SK-N-SH (cell line): ENCODE results near the gene CDH4. TPM values are rescaled to one million over a fixed set of nuclear protein-coding genes. Genes with fewer than 3 reads are reported as not detected.

Experiments
- CTCF ChIA-PET: fragments of 300-600, 350-600 bp; formaldehyde crosslinking; extraction: SDS; loops from one replicate; lab custom pipeline; 2021; lab: Yijun Ruan, JAX
- POLR2A ChIA-PET: fragments of 350-600 bp; sonication (Branson Sonifier 250); formaldehyde crosslinking; extraction: SDS; loops from one replicate; lab custom pipeline; 2020; ENCODE audit warnings: antibody characterized with exemption, inconsistent platforms; lab: Yijun Ruan, JAX
- DNase-seq: peaks from one replicate; pipeline ENCODE4 v3.0.0; 2012
- H2AFZ ChIP-seq: fragments of 200-600 bp; sonication (generic); 2 replicates; pipeline ENCODE4 v1.8.1; 2016; ENCODE audit warnings: antibody characterized with exemption, mild to moderate bottlenecking, low read depth
- H3F3A ChIP-seq: fragments of 200-600 bp; sonication (generic); replicated peaks from 2 replicates; pipeline ENCODE3; 2016; ENCODE audit warnings: antibody characterized with exemption, mild to moderate bottlenecking; ENCODE audit not compliant: insufficient read depth
- H3K27ac ChIP-seq, 2 experiments: fragments of 200-500 bp in 1 of 2; fragments of 200-600 bp in 1 of 2; sonication (Bioruptor generic) in 1 of 2; sonication (generic), shearing (Covaris generic) in 1 of 2; 2 replicates each; pipeline versions ENCODE4 v1.5.1 to v1.6.1; 2014 to 2016; ENCODE audit warnings: low read depth in 2 of 2, inconsistent platforms in 1 of 2, low read length in 1 of 2, mild to moderate bottlenecking in 1 of 2, mixed read lengths in 1 of 2
- H3K27me3 ChIP-seq: fragments of 200-600 bp; sonication (generic), shearing (Covaris generic); 2 replicates; pipeline ENCODE4 v1.6.1; 2016; ENCODE audit warnings: mixed run types; ENCODE audit not compliant: insufficient read depth
- H3K36me3 ChIP-seq, 2 experiments: fragments of 200-500 bp in 1 of 2; fragments of 200-600 bp in 1 of 2; sonication (Bioruptor generic) in 1 of 2; sonication (generic) in 1 of 2; replicated peaks in 1 of 2; 2 replicates each; pipeline versions ENCODE3 to v1.5.1; 2014 to 2016; ENCODE audit warnings: low read length in 1 of 2, mild to moderate bottlenecking in 1 of 2; ENCODE audit not compliant: insufficient read depth in 2 of 2, control insufficient read depth in 1 of 2
- H3K4me1 ChIP-seq, 2 experiments: fragments of 200-500 bp in 1 of 2; fragments of 200-600 bp in 1 of 2; sonication (Bioruptor generic) in 1 of 2; sonication (generic), shearing (Covaris generic) in 1 of 2; 2 replicates each; pipeline versions ENCODE4 v1.5.1 to v1.6.1; 2014 to 2016; ENCODE audit warnings: low read depth in 1 of 2, low read length in 1 of 2, mixed run types in 1 of 2; ENCODE audit not compliant: insufficient read depth in 2 of 2, control insufficient read depth in 1 of 2
- H3K4me2 ChIP-seq: fragments of 200-600 bp; sonication (generic), shearing (Covaris generic); 2 replicates; pipeline ENCODE4 v1.6.1; 2017; ENCODE audit warnings: mixed run types
- H3K4me3 ChIP-seq, 2 experiments: fragments of 200-500 bp in 1 of 2; fragments of 200-600 bp in 1 of 2; sonication (Bioruptor generic) in 1 of 2; sonication (generic), shearing (Covaris generic) in 1 of 2; 2 replicates each; pipeline versions ENCODE4 v1.5.1 to v1.8.1; 2014 to 2016; ENCODE audit warnings: low read depth in 2 of 2, inconsistent platforms in 1 of 2, low read length in 1 of 2, mild to moderate bottlenecking in 1 of 2, mixed read lengths in 1 of 2, moderate library complexity in 1 of 2
- H3K79me2 ChIP-seq: fragments of 200-600 bp; sonication (generic); 2 replicates; pipeline ENCODE4 v1.8.1; 2017; ENCODE audit warnings: mild to moderate bottlenecking; ENCODE audit not compliant: insufficient read depth
- H3K9ac ChIP-seq: fragments of 200-600 bp; sonication (generic); 2 replicates; pipeline ENCODE4 v1.6.1; 2017; ENCODE audit warnings: mixed run types
- H3K9me2 ChIP-seq: fragments of 200-600 bp; sonication (generic); 2 replicates; pipeline ENCODE4 v1.6.1; 2017; ENCODE audit warnings: mixed run types
- H3K9me3 ChIP-seq: fragments of 200-600 bp; sonication (generic); 2 replicates; pipeline ENCODE4 v1.6.1; 2017; ENCODE audit warnings: mixed run types, mild to moderate bottlenecking, moderate library complexity
- H4K20me1 ChIP-seq: fragments of 200-600 bp; sonication (generic); 2 replicates; pipeline ENCODE4 v1.6.1; 2017; ENCODE audit warnings: mild to moderate bottlenecking, mixed run types; ENCODE audit not compliant: insufficient read depth
- ELF1 ChIP-seq: IDR thresholded peaks from 2 replicates; pipeline ENCODE4 v1.4.0; 2012
- FOSL2 ChIP-seq: IDR thresholded peaks from 2 replicates; pipeline ENCODE4 v1.4.0; 2012; ENCODE audit warnings: low read depth, mild to moderate bottlenecking, moderate library complexity, borderline replicate concordance
- FOXJ3 ChIP-seq: sonication (generic); formaldehyde crosslinking; IDR thresholded peaks from 2 replicates; pipeline ENCODE4 v1.5.1; 2020; ENCODE audit warnings: mild to moderate bottlenecking, missing genetic modification reagents
- GABPA ChIP-seq: IDR thresholded peaks from 2 replicates; pipeline ENCODE4 v1.4.0; 2012; ENCODE audit warnings: low read depth, mild to moderate bottlenecking
- GATA2 ChIP-seq: sonication (generic); formaldehyde crosslinking; IDR thresholded peaks from 2 replicates; pipeline ENCODE4 v1.5.0; 2020; ENCODE audit warnings: mild to moderate bottlenecking, missing genetic modification reagents
- IRF3 ChIP-seq: fragments of 150-350 bp; IDR thresholded peaks from 2 replicates; pipeline ENCODE4 v1.6.1; 2016; ENCODE audit warnings: mild to moderate bottlenecking, low read depth, low read length
- JUND ChIP-seq: IDR thresholded peaks from 2 replicates; pipeline ENCODE4 v1.4.0; 2012
- MEF2A ChIP-seq: IDR thresholded peaks from 2 replicates; pipeline ENCODE4 v1.4.0; 2012; ENCODE audit warnings: low read depth, borderline replicate concordance
- NRF1 ChIP-seq: IDR thresholded peaks from 2 replicates; pipeline ENCODE4 v1.6.1; 2012; ENCODE audit warnings: low read depth, mild to moderate bottlenecking, low read length
- POLR2AphosphoS5 ChIP-seq: IDR thresholded peaks from 2 replicates; pipeline ENCODE4 v1.6.1; 2012; ENCODE audit warnings: low read depth, low read length
- RCOR1 ChIP-seq: fragments of 150-350 bp; IDR thresholded peaks from 2 replicates; pipeline ENCODE4 v1.6.1; 2017; ENCODE audit warnings: antibody characterized with exemption, low read length
- RXRA ChIP-seq: IDR thresholded peaks from 2 replicates; pipeline ENCODE4 v1.4.0; 2012; ENCODE audit warnings: low read depth, mild to moderate bottlenecking, borderline replicate concordance
- SIN3A ChIP-seq: IDR thresholded peaks from 2 replicates; pipeline ENCODE4 v1.6.1; 2012; ENCODE audit warnings: low read depth, mild to moderate bottlenecking, low read length, moderate library complexity, borderline replicate concordance
- SMC3 ChIP-seq: IDR thresholded peaks from 2 replicates; pipeline ENCODE4 v1.6.1; 2012; ENCODE audit warnings: low read depth, low read length, improper control_type of control experiment
- TAF1 ChIP-seq: IDR thresholded peaks from 2 replicates; pipeline ENCODE4 v1.6.1; 2012; ENCODE audit warnings: low read depth, mild to moderate bottlenecking, low read length, moderate library complexity, borderline replicate concordance
- TCF12 ChIP-seq: IDR thresholded peaks from 2 replicates; pipeline ENCODE4 v1.4.0; 2012
- YY1 ChIP-seq: IDR thresholded peaks from 2 replicates; pipeline ENCODE4 v1.4.0; 2012; ENCODE audit warnings: low read depth, mild to moderate bottlenecking
- WGBS: methylation state at CpG from one replicate; pipeline ENCODE4 v1.1.6; 2017; ENCODE audit warnings: low lambda C conversion rate; 5-methylcytosine and 5-hydroxymethylcytosine counted together
- polyA plus RNA-seq, 3 experiments: library from polyadenylated mRNA; depleted of rRNA; stranded (reverse); fragments of >200 nt; gene quantifications; 2 replicates each; pipeline ENCODE4 v1.2.3, GENCODE V29; 2012
- TF ChIP-seq, protein P1 (sequence below): IDR thresholded peaks from 2 replicates; pipeline ENCODE4 v1.4.0; 2012; ENCODE audit warnings: low read depth, borderline replicate concordance
- TF ChIP-seq, protein P2 (sequence below): IDR thresholded peaks from 2 replicates; pipeline ENCODE4 v1.6.1; 2012; ENCODE audit warnings: mild to moderate bottlenecking, low read depth, low read length, moderate library complexity
- TF ChIP-seq, protein P3 (sequence below): fragments of 200-600 bp; sonication (generic); IDR thresholded peaks from 2 replicates; pipeline ENCODE4 v1.6.1; 2017; ENCODE audit warnings: antibody characterized with exemption, mild to moderate bottlenecking, moderate library complexity

Gene CDH4
- polyA plus RNA-seq, 1 of the 3 experiments (the other 2 are of a cell fraction): not detected

- no peak overlapping the region for H3K4me3 ChIP-seq
- H3K9ac ChIP-seq: no peak overlapping the region
- H3K4me2 ChIP-seq: no peak overlapping the region
- ChIA-PET CTCF (no interaction called here), POLR2A (no interaction called here)
- H3K36me3 ChIP-seq: no peaks in the 10 kb centered on the region
- H4K20me1 ChIP-seq: no peaks in the 10 kb centered on the region
- TF ChIP-seq, protein P1, sequence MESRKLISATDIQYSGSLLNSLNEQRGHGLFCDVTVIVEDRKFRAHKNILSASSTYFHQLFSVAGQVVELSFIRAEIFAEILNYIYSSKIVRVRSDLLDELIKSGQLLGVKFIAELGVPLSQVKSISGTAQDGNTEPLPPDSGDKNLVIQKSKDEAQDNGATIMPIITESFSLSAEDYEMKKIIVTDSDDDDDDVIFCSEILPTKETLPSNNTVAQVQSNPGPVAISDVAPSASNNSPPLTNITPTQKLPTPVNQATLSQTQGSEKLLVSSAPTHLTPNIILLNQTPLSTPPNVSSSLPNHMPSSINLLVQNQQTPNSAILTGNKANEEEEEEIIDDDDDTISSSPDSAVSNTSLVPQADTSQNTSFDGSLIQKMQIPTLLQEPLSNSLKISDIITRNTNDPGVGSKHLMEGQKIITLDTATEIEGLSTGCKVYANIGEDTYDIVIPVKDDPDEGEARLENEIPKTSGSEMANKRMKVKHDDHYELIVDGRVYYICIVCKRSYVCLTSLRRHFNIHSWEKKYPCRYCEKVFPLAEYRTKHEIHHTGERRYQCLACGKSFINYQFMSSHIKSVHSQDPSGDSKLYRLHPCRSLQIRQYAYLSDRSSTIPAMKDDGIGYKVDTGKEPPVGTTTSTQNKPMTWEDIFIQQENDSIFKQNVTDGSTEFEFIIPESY: no peak
- TF ChIP-seq RCOR1: no peak
- no peak for TF ChIP-seq ELF1
- no peak for TF ChIP-seq TAF1
- TF ChIP-seq POLR2AphosphoS5: no peak
- TF ChIP-seq RXRA: no peak
- TF ChIP-seq SIN3A: no peak
- no peak for TF ChIP-seq FOSL2
- no peak for TF ChIP-seq JUND
- TF ChIP-seq, protein P2, sequence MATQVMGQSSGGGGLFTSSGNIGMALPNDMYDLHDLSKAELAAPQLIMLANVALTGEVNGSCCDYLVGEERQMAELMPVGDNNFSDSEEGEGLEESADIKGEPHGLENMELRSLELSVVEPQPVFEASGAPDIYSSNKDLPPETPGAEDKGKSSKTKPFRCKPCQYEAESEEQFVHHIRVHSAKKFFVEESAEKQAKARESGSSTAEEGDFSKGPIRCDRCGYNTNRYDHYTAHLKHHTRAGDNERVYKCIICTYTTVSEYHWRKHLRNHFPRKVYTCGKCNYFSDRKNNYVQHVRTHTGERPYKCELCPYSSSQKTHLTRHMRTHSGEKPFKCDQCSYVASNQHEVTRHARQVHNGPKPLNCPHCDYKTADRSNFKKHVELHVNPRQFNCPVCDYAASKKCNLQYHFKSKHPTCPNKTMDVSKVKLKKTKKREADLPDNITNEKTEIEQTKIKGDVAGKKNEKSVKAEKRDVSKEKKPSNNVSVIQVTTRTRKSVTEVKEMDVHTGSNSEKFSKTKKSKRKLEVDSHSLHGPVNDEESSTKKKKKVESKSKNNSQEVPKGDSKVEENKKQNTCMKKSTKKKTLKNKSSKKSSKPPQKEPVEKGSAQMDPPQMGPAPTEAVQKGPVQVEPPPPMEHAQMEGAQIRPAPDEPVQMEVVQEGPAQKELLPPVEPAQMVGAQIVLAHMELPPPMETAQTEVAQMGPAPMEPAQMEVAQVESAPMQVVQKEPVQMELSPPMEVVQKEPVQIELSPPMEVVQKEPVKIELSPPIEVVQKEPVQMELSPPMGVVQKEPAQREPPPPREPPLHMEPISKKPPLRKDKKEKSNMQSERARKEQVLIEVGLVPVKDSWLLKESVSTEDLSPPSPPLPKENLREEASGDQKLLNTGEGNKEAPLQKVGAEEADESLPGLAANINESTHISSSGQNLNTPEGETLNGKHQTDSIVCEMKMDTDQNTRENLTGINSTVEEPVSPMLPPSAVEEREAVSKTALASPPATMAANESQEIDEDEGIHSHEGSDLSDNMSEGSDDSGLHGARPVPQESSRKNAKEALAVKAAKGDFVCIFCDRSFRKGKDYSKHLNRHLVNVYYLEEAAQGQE: no peak
- TF ChIP-seq, protein P3, sequence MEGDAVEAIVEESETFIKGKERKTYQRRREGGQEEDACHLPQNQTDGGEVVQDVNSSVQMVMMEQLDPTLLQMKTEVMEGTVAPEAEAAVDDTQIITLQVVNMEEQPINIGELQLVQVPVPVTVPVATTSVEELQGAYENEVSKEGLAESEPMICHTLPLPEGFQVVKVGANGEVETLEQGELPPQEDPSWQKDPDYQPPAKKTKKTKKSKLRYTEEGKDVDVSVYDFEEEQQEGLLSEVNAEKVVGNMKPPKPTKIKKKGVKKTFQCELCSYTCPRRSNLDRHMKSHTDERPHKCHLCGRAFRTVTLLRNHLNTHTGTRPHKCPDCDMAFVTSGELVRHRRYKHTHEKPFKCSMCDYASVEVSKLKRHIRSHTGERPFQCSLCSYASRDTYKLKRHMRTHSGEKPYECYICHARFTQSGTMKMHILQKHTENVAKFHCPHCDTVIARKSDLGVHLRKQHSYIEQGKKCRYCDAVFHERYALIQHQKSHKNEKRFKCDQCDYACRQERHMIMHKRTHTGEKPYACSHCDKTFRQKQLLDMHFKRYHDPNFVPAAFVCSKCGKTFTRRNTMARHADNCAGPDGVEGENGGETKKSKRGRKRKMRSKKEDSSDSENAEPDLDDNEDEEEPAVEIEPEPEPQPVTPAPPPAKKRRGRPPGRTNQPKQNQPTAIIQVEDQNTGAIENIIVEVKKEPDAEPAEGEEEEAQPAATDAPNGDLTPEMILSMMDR: no peak
- no peak for TF ChIP-seq GABPA
- TF ChIP-seq SMC3: no peak
- no peak for TF ChIP-seq YY1
- TF ChIP-seq IRF3: no peak
- TF ChIP-seq NRF1: no peak
- no peak for TF ChIP-seq MEF2A
- TF ChIP-seq GATA2 (CRISPR knock-in tag): no peak
- no peak for TF ChIP-seq TCF12
- no peak for TF ChIP-seq FOXJ3 (CRISPR knock-in tag)
- no peaks in the 10 kb centered on the region for H3K9me3 ChIP-seq
- H3K79me2 ChIP-seq: no peaks in the 10 kb centered on the region
- H3K27ac ChIP-seq: no peak overlapping the region
- no peaks in the 10 kb centered on the region for H3K9me2 ChIP-seq
- H3F3A ChIP-seq: no peaks in the 10 kb centered on the region
- 72% methylated on average over 17 of the region's 17 CpGs for WGBS
- H2AFZ ChIP-seq: no peak overlapping the region
- H3K4me1 ChIP-seq: no peaks in the 10 kb centered on the region
- no peak for DNase-seq
- H3K27me3 ChIP-seq: no peaks in the 10 kb centered on the region
These were observed 107.2 kb downstream of the CDH4 start for GRCh38 chr20:61359254-61359653.
